HepG2 (cell line): ENCODE data around the gene CTSZ. TPM values are rescaled to one million over a fixed set of nuclear protein-coding genes. Genes with fewer than 3 reads are reported as not detected.

Experiments
- ATAC-seq: fragments of 200-7000 bp; cut with Tn5 transposase; 3 replicates; pipeline ENCODE4 v1.9.1; 2020; ENCODE audit warnings: mild to moderate bottlenecking, moderate library complexity
- BruUV-seq: library from RNA; stranded (reverse); fragments of 400-500 nt; replicated peaks from 2 replicates; lab custom pipeline; 2021; lab: Mats Ljungman, UMichigan
- CTCF ChIA-PET: fragments of 300-600 bp; formaldehyde crosslinking; extraction: SDS; loops from one replicate; lab custom pipeline; 2021; ENCODE audit warnings: low total read pairs, inconsistent platforms, low intra/inter-chr PET ratio; lab: Yijun Ruan, JAX
- POLR2A ChIA-PET: fragments of 350-600 bp; sonication (Branson Sonifier 250); formaldehyde crosslinking; loops from one replicate; lab custom pipeline; 2020; ENCODE audit warnings: antibody characterized with exemption, inconsistent platforms; lab: Yijun Ruan, JAX
- DNase-seq: peaks from one replicate; pipeline ENCODE4 v3.0.0-alpha.2; 2015; ENCODE audit warnings: low spot score
- FAIRE-seq: peaks from 3 replicates; lab custom pipeline; 2011; peaks lifted over from hg19 to GRCh38; lab: Jason Lieb, UNC
- H2AFZ ChIP-seq: one replicate; pipeline ENCODE4 v1.6.1; 2011; ENCODE audit warnings: low read length, inconsistent platforms
- H3K27ac ChIP-seq: fragments of 300-600 bp; 3 replicates; pipeline ENCODE4 v1.8.0; 2011; ENCODE audit warnings: mixed run types, mild to moderate bottlenecking, mixed read lengths, low read length, inconsistent platforms; ENCODE audit not compliant: insufficient read depth; ENCODE audit errors: extremely low read length
- H3K27me3 ChIP-seq, 2 experiments: fragments of 200-600 bp in 1 of 2; 2 replicates in 1 of 2; 3 replicates in 1 of 2; pipeline versions ENCODE4 v1.6.0 to v1.8.0; 2011; ENCODE audit warnings: low read length in 2 of 2, mild to moderate bottlenecking in 2 of 2, moderate library complexity in 2 of 2, inconsistent platforms in 1 of 2; ENCODE audit not compliant: insufficient read depth in 2 of 2, control insufficient read depth in 1 of 2
- H3K36me3 ChIP-seq, 2 experiments: fragments of 200-600 bp in 1 of 2; replicated peaks in 1 of 2; 2 replicates in 1 of 2; 3 replicates in 1 of 2; pipeline versions ENCODE4 v1.5.1 to v1.8.0; 2011; ENCODE audit warnings: low read length in 2 of 2, inconsistent platforms in 1 of 2; ENCODE audit not compliant: insufficient read depth in 2 of 2, control insufficient read depth in 1 of 2
- H3K4me1 ChIP-seq: 2 replicates; pipeline ENCODE4 v1.5.1; 2012; ENCODE audit warnings: low read length, inconsistent platforms; ENCODE audit not compliant: insufficient read depth
- H3K4me2 ChIP-seq: 2 replicates; pipeline ENCODE4 v1.6.0; 2011; ENCODE audit warnings: low read depth, low read length, inconsistent platforms
- H3K4me3 ChIP-seq, 3 experiments: fragments of 200-600 bp in 1 of 3; sonication (generic), shearing (Covaris generic) in 1 of 3; replicated peaks in 1 of 3; 2 replicates each; pipeline ENCODE4 v1.5.1; 2011 to 2016; ENCODE audit warnings: low read length in 3 of 3, inconsistent platforms in 2 of 3, low read depth in 2 of 3, mild to moderate bottlenecking in 2 of 3, control low read depth in 1 of 3, mixed read lengths in 1 of 3; ENCODE audit not compliant: insufficient read depth in 1 of 3
- H3K79me2 ChIP-seq: one replicate; pipeline ENCODE4 v1.6.1; 2011; ENCODE audit warnings: low read length, inconsistent platforms; ENCODE audit not compliant: insufficient read depth
- H3K9ac ChIP-seq: 2 replicates; pipeline ENCODE4 v1.6.0; 2011; ENCODE audit warnings: mild to moderate bottlenecking, low read depth, low read length, inconsistent platforms; ENCODE audit not compliant: insufficient read depth
- H3K9me3 ChIP-seq: 2 replicates; pipeline ENCODE4 v1.5.1; 2012; ENCODE audit warnings: mild to moderate bottlenecking, low read length
- H4K20me1 ChIP-seq: 2 replicates; pipeline ENCODE4 v1.6.0; 2011; ENCODE audit warnings: inconsistent platforms, mild to moderate bottlenecking, low read length, moderate library complexity; ENCODE audit not compliant: insufficient read depth
- IKZF5 ChIP-seq: IDR thresholded peaks from 2 replicates; pipeline ENCODE4 v1.6.1; 2018; ENCODE audit warnings: missing genetic modification reagents, mild to moderate bottlenecking, missing compliant biosample characterization
- KLF13 ChIP-seq: sonication (generic); formaldehyde crosslinking; IDR thresholded peaks from 2 replicates; pipeline ENCODE4 v1.4.0; 2020; ENCODE audit warnings: mild to moderate bottlenecking, missing genetic modification reagents
- NFE2 ChIP-seq: sonication (generic); formaldehyde crosslinking; IDR thresholded peaks from 2 replicates; pipeline ENCODE4 v1.4.0; 2020; ENCODE audit warnings: missing genetic modification reagents
- SRF ChIP-seq: IDR thresholded peaks from 2 replicates; pipeline ENCODE4 v1.6.1; 2011; ENCODE audit warnings: mild to moderate bottlenecking, low read depth, low read length, moderate library complexity
- THAP11 ChIP-seq: IDR thresholded peaks from 2 replicates; pipeline ENCODE4 v1.6.1; 2016; ENCODE audit warnings: missing biosample characterization, missing genetic modification reagents
- ZNF253 ChIP-seq: sonication (generic); formaldehyde crosslinking; IDR thresholded peaks from 2 replicates; pipeline ENCODE4 v1.8.0; 2022; ENCODE audit warnings: mild to moderate bottlenecking, missing genetic modification reagents, borderline replicate concordance
- ZNF256 ChIP-seq: sonication (generic); formaldehyde crosslinking; conservative IDR thresholded peaks from 2 replicates; pipeline ENCODE4 v1.4.0; 2020; ENCODE audit warnings: missing genetic modification reagents
- ZNF407 ChIP-seq: sonication (generic); formaldehyde crosslinking; IDR thresholded peaks from one replicate; pipeline ENCODE4 v1.5.1; 2020; ENCODE audit warnings: mild to moderate bottlenecking, missing genetic modification reagents; ENCODE audit errors: not compliant biosample characterization
- ZNF746 ChIP-seq: sonication (generic); formaldehyde crosslinking; IDR thresholded peaks from 2 replicates; pipeline ENCODE4 v1.8.0; 2022; ENCODE audit warnings: mild to moderate bottlenecking, missing genetic modification reagents
- WGBS: methylation state at CpG from one replicate; pipeline ENCODE4 v1.1.6; 2017; ENCODE audit warnings: low lambda C conversion rate; 5-methylcytosine and 5-hydroxymethylcytosine counted together
- in situ Hi-C: cut with HindIII; loops from 2 replicates; pipeline ENCODE4 v1.10.0; 2017; ENCODE audit warnings: low pct_unique_long_range_greater_than_20kb; ENCODE audit not compliant: extremely low pct_ligation_motif_present
- intact Hi-C: fragments of 100-400 bp; cut with micrococcal nuclease; formaldehyde crosslinking; loops from one replicate; pipeline ENCODE4 v1.10.0; 2022; ENCODE audit not compliant: unreplicated experiment
- polyA plus RNA-seq, 8 experiments: library from polyadenylated mRNA; depleted of rRNA in 3 of 8; stranded (reverse) in 7 of 8; unstranded in 1 of 8; fragments of >200 nt; fragmentation: Illumina TruSeq in 4 of 8; extraction: Trizol in 4 of 8; gene quantifications; 2 replicates each; pipeline versions ENCODE4 v1.2.1 to v1.2.3, GENCODE V29; 2011 to 2016; ENCODE audit warnings: low read depth in 4 of 8, missing spikeins in 1 of 8, mixed read lengths in 1 of 8; ENCODE audit not compliant: insufficient read depth in 1 of 8
- total RNA-seq, 5 experiments: library from RNA; depleted of rRNA; stranded (reverse); fragments of >200 nt; fragmentation: Illumina TruSeq; extraction: Trizol; gene quantifications; 2 replicates each; pipeline ENCODE4 v1.2.3, GENCODE V29; 2016; ENCODE audit warnings: low read depth in 1 of 5

CTSZ gene
- total and polyA plus RNA-seq, 2 of the 13 experiments (the other 11 are each of a cell fraction or from before 2014, with no cell fraction given): 0.33 TPM; not detected in 1

- no peak for TF ChIP-seq ZNF407 (CRISPR knock-in tag)
- no peak for TF ChIP-seq ZNF746 (CRISPR knock-in tag)
- TF ChIP-seq THAP11: no peak
- TF ChIP-seq NFE2 (CRISPR knock-in tag): no peak
- TF ChIP-seq KLF13 (CRISPR knock-in tag): no peak
Measured at GRCh38 chr20:58973866-58974265, 33.2 kb downstream of the CTSZ start (continued).

- POLR2A ChIA-PET: no interaction called here
- CTCF ChIA-PET: no interaction called here
- FAIRE-seq: no peak
- Histone ChIP-seq H3K79me2 (no peaks in the 10 kb centered on the region), H2AFZ (no peak overlapping the region), H3K36me3 (no peaks in the 10 kb centered on the region), H3K4me2 (no peak overlapping the region), H3K9me3 (peaks cover 21% of the 10 kb centered on the region), H3K9ac (no peak overlapping the region), H3K4me3 (no peak overlapping the region), H4K20me1 (no peaks in the 10 kb centered on the region)
- no TSS peak for BruUV-seq
- no peak for DNase-seq
- intact Hi-C loops: no loop called here
- WGBS: 7% methylated on average over 4 of the region's 4 CpGs
- TF ChIP-seq IKZF5 (no peak), ZNF253 (CRISPR knock-in tag) (no peak), SRF (no peak), ZNF256 (CRISPR knock-in tag) (no peak)
- TF ChIP-seq, all 625 proteins: peak for 0
- Histone ChIP-seq H3K27ac (no peak overlapping the region), H3K4me1 (peaks cover 1% of the 10 kb centered on the region), H3K27me3 (peaks cover 1 to 20% of the 10 kb centered on the region in 2 experiments; a peak in 3 of 5 replicates)
- in situ Hi-C loops: no loop called here
- ATAC-seq: no peak
Measured at GRCh38 chr20:58973179-58973578, 33.9 kb downstream of the CTSZ start.
